Subcutaneous adipose tissue (tissue), 4 donors: ENCODE data around the gene APPBP2. TPM values are rescaled to one million over a fixed set of nuclear protein-coding genes. Genes with fewer than 3 reads are reported as not detected.

ENCODE experiments used
- CTCF ChIP-seq: fragments of 450-650 bp; IDR thresholded peaks from one replicate; pipeline ENCODE4 v1.5.1; 2016; ENCODE audit warnings: low read depth, mild to moderate bottlenecking, control low read depth, antibody characterized with exemption, moderate library complexity
- total RNA-seq, 4 donors: library from RNA; depleted of rRNA; stranded (reverse); fragments of >200 nt; gene quantifications; one replicate each; pipeline ENCODE4 v1.1.0, GENCODE V29; 2016

Gene APPBP2
- total RNA-seq, result 10 to 100 TPM; 27.7 to 39.9 (median 36.3) TPM

GRCh38 chr17:60525685-60526514 is at the start of gene APPBP2:
APPBP2 (minus strand) TSS chr17:60526242; CDS start chr17:60525931, 311 bp downstream.
- no peak for TF ChIP-seq CTCF

- TF ChIP-seq CTCF, result no peak
Observed at GRCh38 chr17:60573236-60574051, 47.4 kb upstream of the APPBP2 start.

- TF ChIP-seq CTCF, result no peak
Observed at GRCh38 chr17:60565233-60565632, 39.2 kb upstream of the APPBP2 start.

- no peak for TF ChIP-seq CTCF
Observed at GRCh38 chr17:60563743-60564142, 37.7 kb upstream of the APPBP2 start.

GRCh38 chr17:60562421-60562820 is 36.4 kb upstream of the APPBP2 start:
- no peak for TF ChIP-seq CTCF

- no peak for TF ChIP-seq CTCF
Observed at GRCh38 chr17:60560860-60561257, 34.8 kb upstream of the APPBP2 start.
